Liver (tissue), 9 donors: Measurements from ENCODE around the gene HDAC9. TPM values are rescaled to one million over a fixed set of nuclear protein-coding genes. Genes with fewer than 3 reads are reported as not detected.

Experiments
- DNase-seq: peaks from one replicate; pipeline ENCODE4 v3.0.0-alpha.2; 2017; ENCODE audit warnings: low spot score
- H3K27ac ChIP-seq, 2 donors: one replicate each; pipeline ENCODE4 v1.7.0; 2013; ENCODE audit warnings: inconsistent platforms in 2 of 2, low read length in 2 of 2, control low read depth in 1 of 2, low read depth in 1 of 2, mild to moderate bottlenecking in 1 of 2
- H3K27me3 ChIP-seq, 4 donors: one replicate each; pipeline versions ENCODE4 v1.6.1 to v1.7.0; 2013; ENCODE audit warnings: low read length in 3 of 4, inconsistent platforms in 1 of 4, mild to moderate bottlenecking in 1 of 4, moderate library complexity in 1 of 4; ENCODE audit not compliant: control insufficient read depth in 4 of 4, insufficient read depth in 4 of 4
- H3K36me3 ChIP-seq, 4 donors: one replicate each; pipeline versions ENCODE4 v1.6.1 to v1.7.0; 2013; ENCODE audit warnings: low read length in 3 of 4, mild to moderate bottlenecking in 3 of 4, low read depth in 1 of 4, moderate library complexity in 1 of 4; ENCODE audit not compliant: control insufficient read depth in 4 of 4, insufficient read depth in 3 of 4
- H3K4me1 ChIP-seq, 4 donors: one replicate each; pipeline versions ENCODE4 v1.6.1 to v1.7.0; 2013; ENCODE audit warnings: low read length in 3 of 4, mild to moderate bottlenecking in 3 of 4, moderate library complexity in 1 of 4; ENCODE audit not compliant: control insufficient read depth in 4 of 4, insufficient read depth in 4 of 4
- H3K4me3 ChIP-seq, 3 donors: one replicate each; pipeline versions ENCODE4 v1.6.1 to v1.7.0; 2013; ENCODE audit warnings: low read length in 3 of 3, control low read depth in 1 of 3, low read depth in 1 of 3, mild to moderate bottlenecking in 1 of 3
- H3K9ac ChIP-seq, 2 donors: one replicate each; pipeline ENCODE4 v1.7.0; 2013; ENCODE audit warnings: low read length in 2 of 2, mild to moderate bottlenecking in 2 of 2, moderate library complexity in 2 of 2, control low read depth in 1 of 2, low read depth in 1 of 2
- H3K9me3 ChIP-seq, 4 donors: one replicate each; pipeline versions ENCODE4 v1.6.1 to v1.7.0; 2013; ENCODE audit warnings: low read length in 3 of 4; ENCODE audit not compliant: control insufficient read depth in 4 of 4
- ATF3 ChIP-seq: IDR thresholded peaks from 2 replicates; pipeline ENCODE4 v1.6.1; 2016; ENCODE audit warnings: antibody characterized with exemption
- CTCF ChIP-seq: fragments of 150-350 bp; IDR thresholded peaks from 2 replicates; pipeline ENCODE4 v1.5.1; 2017; ENCODE audit warnings: improper control_type of control experiment, low read depth, low read length; ENCODE audit not compliant: missing input control
- EGR1 ChIP-seq, 2 donors: IDR thresholded peaks; 2 replicates each; pipeline ENCODE4 v1.6.1; 2016 to 2018; ENCODE audit warnings: antibody characterized with exemption in 2 of 2, low read depth in 2 of 2
- FOXA1 ChIP-seq: IDR thresholded peaks from 2 replicates; pipeline ENCODE4 v1.6.1; 2016; ENCODE audit warnings: antibody characterized with exemption
- FOXA2 ChIP-seq: IDR thresholded peaks from 2 replicates; pipeline ENCODE4 v1.6.1; 2016; ENCODE audit warnings: antibody characterized with exemption
- GABPA ChIP-seq, 2 donors: IDR thresholded peaks in 1 of 2; conservative IDR thresholded peaks in 1 of 2; 2 replicates each; pipeline ENCODE4 v1.6.1; 2016; ENCODE audit warnings: antibody characterized with exemption in 2 of 2, mild to moderate bottlenecking in 1 of 2, moderate library complexity in 1 of 2
- HNF4A ChIP-seq, 2 donors: conservative IDR thresholded peaks; 2 replicates each; pipeline ENCODE4 v1.6.1; 2016; ENCODE audit warnings: antibody characterized with exemption in 2 of 2, mild to moderate bottlenecking in 2 of 2
- HNF4G ChIP-seq: IDR thresholded peaks from 2 replicates; pipeline ENCODE4 v1.6.1; 2016; ENCODE audit warnings: antibody characterized with exemption
- JUND ChIP-seq, 2 donors: IDR thresholded peaks; 2 replicates each; pipeline ENCODE4 v1.6.1; 2016; ENCODE audit warnings: antibody characterized with exemption in 2 of 2
- MAX ChIP-seq: IDR thresholded peaks from 2 replicates; pipeline ENCODE4 v1.6.1; 2016; ENCODE audit warnings: antibody characterized with exemption
- NR2F2 ChIP-seq: IDR thresholded peaks from 2 replicates; pipeline ENCODE4 v1.6.1; 2016; ENCODE audit warnings: antibody characterized with exemption
- RAD21 ChIP-seq, 2 donors: IDR thresholded peaks; 2 replicates each; pipeline ENCODE4 v1.6.1; 2016; ENCODE audit warnings: antibody characterized with exemption in 2 of 2, mild to moderate bottlenecking in 2 of 2
- RXRA ChIP-seq, 2 donors: IDR thresholded peaks; 2 replicates each; pipeline ENCODE4 v1.6.1; 2017 to 2018; ENCODE audit warnings: antibody characterized with exemption in 2 of 2, mild to moderate bottlenecking in 1 of 2
- SP1 ChIP-seq: IDR thresholded peaks from 2 replicates; pipeline ENCODE4 v1.6.1; 2018; ENCODE audit warnings: antibody characterized with exemption, mild to moderate bottlenecking
- TAF1 ChIP-seq: conservative IDR thresholded peaks from 2 replicates; pipeline ENCODE4 v1.6.1; 2016; ENCODE audit warnings: antibody characterized with exemption, mild to moderate bottlenecking
- YY1 ChIP-seq: IDR thresholded peaks from 2 replicates; pipeline ENCODE4 v1.6.1; 2016; ENCODE audit warnings: antibody characterized with exemption, mild to moderate bottlenecking
- ZBTB33 ChIP-seq: IDR thresholded peaks from 2 replicates; pipeline ENCODE4 v1.6.1; 2016; ENCODE audit warnings: antibody characterized with exemption
- WGBS: extraction: QIAGEN DNeasy Blood & Tissue Kit; methylation state at CpG from one replicate; pipeline ENCODE4 v1.1.7; 2013; 5-methylcytosine and 5-hydroxymethylcytosine counted together
- polyA plus RNA-seq, 2 donors: library from polyadenylated mRNA; stranded (reverse) in 1 of 2; unstranded in 1 of 2; fragments of 200-250 nt in 1 of 2; fragments of >200 nt in 1 of 2; fragmentation: Nextera tagmentation in 1 of 2; extraction: Ambion mirVana in 1 of 2; gene quantifications; one replicate each; pipeline versions ENCODE4 v1.2.1 to v1.2.3, GENCODE V29; 2013 to 2015
- total RNA-seq, 2 donors: library from RNA; depleted of rRNA; stranded (reverse); fragments of >200 nt; gene quantifications; one replicate each; pipeline ENCODE4 v1.2.3, GENCODE V29; 2014
- TF ChIP-seq, protein P1 (sequence below): IDR thresholded peaks from 2 replicates; pipeline ENCODE4 v1.6.1; 2016; ENCODE audit warnings: antibody characterized with exemption, mild to moderate bottlenecking
- donor health status: healthy.
- donor health status: healthy.
- donor health status: healthy.
- donor health status: healthy.
- donor health status: healthy.

The HDAC9 gene
- total and polyA plus RNA-seq, 4 donors: 1.0 to 10.1 (median 2.3) TPM

GRCh38 chr7:18844735-18845134, 349.2 kb downstream of the HDAC9 start:
- no peak overlapping the region for H3K4me3 ChIP-seq
- no peaks in the 10 kb centered on the region for H3K4me1 ChIP-seq
- 83% methylated on average over 5 of the region's 5 CpGs for WGBS
- TF ChIP-seq HNF4G (no peak), YY1 (no peak), MAX (no peak), FOXA2 (no peak), GABPA (IDR thresholded peaks at IDR 0.05 in 1 of 2, conservative IDR thresholded peaks at IDR 0.05 in 1 of 2) (no peak), CTCF (no peak), TAF1 (no peak)
- TF ChIP-seq, protein P1, sequence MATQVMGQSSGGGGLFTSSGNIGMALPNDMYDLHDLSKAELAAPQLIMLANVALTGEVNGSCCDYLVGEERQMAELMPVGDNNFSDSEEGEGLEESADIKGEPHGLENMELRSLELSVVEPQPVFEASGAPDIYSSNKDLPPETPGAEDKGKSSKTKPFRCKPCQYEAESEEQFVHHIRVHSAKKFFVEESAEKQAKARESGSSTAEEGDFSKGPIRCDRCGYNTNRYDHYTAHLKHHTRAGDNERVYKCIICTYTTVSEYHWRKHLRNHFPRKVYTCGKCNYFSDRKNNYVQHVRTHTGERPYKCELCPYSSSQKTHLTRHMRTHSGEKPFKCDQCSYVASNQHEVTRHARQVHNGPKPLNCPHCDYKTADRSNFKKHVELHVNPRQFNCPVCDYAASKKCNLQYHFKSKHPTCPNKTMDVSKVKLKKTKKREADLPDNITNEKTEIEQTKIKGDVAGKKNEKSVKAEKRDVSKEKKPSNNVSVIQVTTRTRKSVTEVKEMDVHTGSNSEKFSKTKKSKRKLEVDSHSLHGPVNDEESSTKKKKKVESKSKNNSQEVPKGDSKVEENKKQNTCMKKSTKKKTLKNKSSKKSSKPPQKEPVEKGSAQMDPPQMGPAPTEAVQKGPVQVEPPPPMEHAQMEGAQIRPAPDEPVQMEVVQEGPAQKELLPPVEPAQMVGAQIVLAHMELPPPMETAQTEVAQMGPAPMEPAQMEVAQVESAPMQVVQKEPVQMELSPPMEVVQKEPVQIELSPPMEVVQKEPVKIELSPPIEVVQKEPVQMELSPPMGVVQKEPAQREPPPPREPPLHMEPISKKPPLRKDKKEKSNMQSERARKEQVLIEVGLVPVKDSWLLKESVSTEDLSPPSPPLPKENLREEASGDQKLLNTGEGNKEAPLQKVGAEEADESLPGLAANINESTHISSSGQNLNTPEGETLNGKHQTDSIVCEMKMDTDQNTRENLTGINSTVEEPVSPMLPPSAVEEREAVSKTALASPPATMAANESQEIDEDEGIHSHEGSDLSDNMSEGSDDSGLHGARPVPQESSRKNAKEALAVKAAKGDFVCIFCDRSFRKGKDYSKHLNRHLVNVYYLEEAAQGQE: no peak
- DNase-seq: no peak
- no peak overlapping the region for H3K9ac ChIP-seq
- peaks cover 0 to 2% (median 0%) of the 10 kb centered on the region in 4 donors for H3K9me3 ChIP-seq
- no peak overlapping the region for H3K27ac ChIP-seq
- no peaks in the 10 kb centered on the region for H3K36me3 ChIP-seq
- H3K27me3 ChIP-seq: peaks cover 0 to 2% (median 0%) of the 10 kb centered on the region in 4 donors

- WGBS: 73% methylated on average over 6 of the region's 6 CpGs
- no peak overlapping the region for H3K9ac ChIP-seq
Measured at GRCh38 chr7:18845700-18846099, 350.2 kb downstream of the HDAC9 start.

GRCh38 chr7:18846765-18847215, 351.2 kb downstream of the HDAC9 start:
- Histone ChIP-seq H3K27me3 (no peaks in the 10 kb centered on the region), H3K4me1 (no peaks in the 10 kb centered on the region), H3K36me3 (no peaks in the 10 kb centered on the region), H3K9ac (no peak overlapping the region), H3K27ac (no peak overlapping the region), H3K9me3 (peaks cover 0 to 2% (median 0%) of the 10 kb centered on the region in 4 donors), H3K4me3 (no peak overlapping the region)
- 45% methylated on average over 4 of the region's 4 CpGs for WGBS
- no peak for DNase-seq
- no peak for TF ChIP-seq MAX
- TF ChIP-seq RAD21 (IDR thresholded peaks at IDR 0.05): no peak
- no peak for TF ChIP-seq ATF3
- TF ChIP-seq ZBTB33: no peak
- no peak for TF ChIP-seq JUND (IDR thresholded peaks at IDR 0.05)
- no peak for TF ChIP-seq SP1
- TF ChIP-seq TAF1: no peak
- no peak for TF ChIP-seq NR2F2
- TF ChIP-seq RXRA (IDR thresholded peaks at IDR 0.05): no peak
- no peak for TF ChIP-seq FOXA2
- TF ChIP-seq FOXA1: no peak
- no peak for TF ChIP-seq HNF4G
- TF ChIP-seq EGR1 (IDR thresholded peaks at IDR 0.05; ENCODE audit: low read depth in 2 of 2): no peak
- no peak for TF ChIP-seq HNF4A (conservative IDR thresholded peaks at IDR 0.05)

More at GRCh38 chr7:18845700-18846099, 350.2 kb downstream of the HDAC9 start:
- TF ChIP-seq FOXA1 (no peak), RXRA (IDR thresholded peaks at IDR 0.05) (no peak), YY1 (no peak), ATF3 (no peak), SP1 (no peak)
- peaks cover 0 to 2% (median 0%) of the 10 kb centered on the region in 4 donors for H3K9me3 ChIP-seq
- H3K27me3 ChIP-seq: peaks cover 0 to under 1% (median 0%) of the 10 kb centered on the region in 4 donors
- no peak for DNase-seq
- H3K4me1 ChIP-seq: no peaks in the 10 kb centered on the region
- no peak overlapping the region for H3K27ac ChIP-seq
- H3K4me3 ChIP-seq: no peak overlapping the region
- no peaks in the 10 kb centered on the region for H3K36me3 ChIP-seq
